VCaP (cell line): Measurements from ENCODE around the gene DENND1A.
"Not testable (repeated sequence)": the region's sequence is repeated elsewhere in the genome, so short reads cannot be mapped to it uniquely, and the experiment has no call there.

Experiments
- H3K27ac ChIP-seq: fragments of 450-650 bp; 2 replicates; pipeline ENCODE4 v1.5.1; 2017
- CTCF ChIP-seq: fragments of 450-650 bp; conservative IDR thresholded peaks from 2 replicates; pipeline ENCODE4 v1.5.1; 2017; ENCODE audit warnings: mild to moderate bottlenecking, moderate library complexity

Gene DENND1A

GRCh38 chr9:123938401-123938800 is 8.5 kb upstream of the DENND1A start:
- no peak overlapping the region for H3K27ac ChIP-seq
- no peak for TF ChIP-seq CTCF

GRCh38 chr9:123936575-123936974 is 6.6 kb upstream of the DENND1A start:
- H3K27ac ChIP-seq: not testable (repeated sequence)

GRCh38 chr9:123933440-123934212 is 3.7 kb upstream of the DENND1A start:
- TF ChIP-seq CTCF: no peak
- no peak overlapping the region for H3K27ac ChIP-seq

GRCh38 chr9:123929177-123929869 is 603 bp downstream of the DENND1A start:
- H3K27ac ChIP-seq: peak overlapping the region; percentile 92
- TF ChIP-seq CTCF: no peak

GRCh38 chr9:123928533-123929176 is 1.3 kb downstream of the DENND1A start:
- peak overlapping the region; percentile 92 for H3K27ac ChIP-seq
- TF ChIP-seq CTCF: peak; percentile 26

- TF ChIP-seq CTCF: no peak
- H3K27ac ChIP-seq: peak overlapping the region; percentile 92
Observed at GRCh38 chr9:123927625-123928532, 2.0 kb downstream of the DENND1A start.

GRCh38 chr9:123926941-123927340 is 3.0 kb downstream of the DENND1A start:
- H3K27ac ChIP-seq: peak overlapping the region; percentile 6; the same call in 1 of the 2 replicates

More at GRCh38 chr9:123926941-123927340, 3.0 kb downstream of the DENND1A start:
- TF ChIP-seq CTCF: no peak
